WTC11 (cell line): ENCODE data around the gene ACSF3.

Experiments
- TEAD1 ChIP-seq: sonication (generic); formaldehyde crosslinking; IDR thresholded peaks from 2 replicates; pipeline ENCODE4 v1.8.0; 2022; ENCODE audit warnings: mild to moderate bottlenecking, missing genetic modification reagents
- TF ChIP-seq, protein P1 (sequence below): sonication (generic); formaldehyde crosslinking; IDR thresholded peaks from 2 replicates; pipeline ENCODE4 v1.8.0; 2022; ENCODE audit warnings: mild to moderate bottlenecking, missing genetic modification reagents

DNA sequence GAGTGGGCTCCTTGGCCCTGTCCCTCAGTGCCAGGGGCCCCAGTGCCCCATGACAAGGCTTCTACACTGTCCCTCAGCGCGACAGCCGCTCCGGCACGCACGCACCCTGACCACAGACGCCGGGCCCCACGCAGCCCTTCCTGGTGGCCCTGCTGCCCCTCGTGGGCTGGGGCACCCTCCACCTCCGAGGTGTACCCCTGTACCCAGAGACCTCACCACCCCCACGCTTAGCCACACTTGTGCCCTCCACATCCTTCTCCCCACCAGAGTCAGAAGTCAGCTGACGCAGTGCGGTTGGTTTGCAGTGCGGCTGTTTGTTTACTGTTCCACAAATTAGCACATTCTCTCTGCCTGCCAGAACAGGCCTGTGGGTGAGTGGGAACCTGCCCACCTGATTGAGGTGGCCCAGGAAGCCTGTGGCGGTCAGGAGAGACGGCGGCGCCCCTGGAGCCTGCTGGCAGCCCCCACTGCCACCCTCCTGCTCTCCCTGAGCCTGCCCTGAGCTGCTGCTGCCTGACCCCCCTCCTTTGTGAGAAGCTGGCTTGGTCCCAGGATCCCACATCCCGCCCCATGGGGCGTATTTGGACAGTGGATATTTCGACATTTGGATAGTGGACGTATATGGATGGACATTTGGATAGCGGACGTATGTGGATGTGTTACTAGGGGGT lies 39.9 kb downstream of the ACSF3 start:
- no peak for TF ChIP-seq TEAD1 (CRISPR knock-in tag)
- TF ChIP-seq, protein P1, sequence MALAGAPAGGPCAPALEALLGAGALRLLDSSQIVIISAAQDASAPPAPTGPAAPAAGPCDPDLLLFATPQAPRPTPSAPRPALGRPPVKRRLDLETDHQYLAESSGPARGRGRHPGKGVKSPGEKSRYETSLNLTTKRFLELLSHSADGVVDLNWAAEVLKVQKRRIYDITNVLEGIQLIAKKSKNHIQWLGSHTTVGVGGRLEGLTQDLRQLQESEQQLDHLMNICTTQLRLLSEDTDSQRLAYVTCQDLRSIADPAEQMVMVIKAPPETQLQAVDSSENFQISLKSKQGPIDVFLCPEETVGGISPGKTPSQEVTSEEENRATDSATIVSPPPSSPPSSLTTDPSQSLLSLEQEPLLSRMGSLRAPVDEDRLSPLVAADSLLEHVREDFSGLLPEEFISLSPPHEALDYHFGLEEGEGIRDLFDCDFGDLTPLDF, result no peak
